Erythroblast (primary cell): ENCODE measurements around the gene DGKD.
"Not testable (repeated sequence)": the region's sequence is repeated elsewhere in the genome, so short reads cannot be mapped to it uniquely, and the experiment has no call there.

Experiments used
- DNase-seq, 2 experiments: peaks; one replicate each; lab custom pipeline; 2025; lab: John Stamatoyannopoulos, UW
- GATA1 ChIP-seq: IDR thresholded peaks from 2 replicates; pipeline ENCODE4 v1.6.1; 2011; ENCODE audit warnings: low read depth, mild to moderate bottlenecking, control low read depth, low read length, moderate library complexity
- POLR2A ChIP-seq: IDR thresholded peaks from 2 replicates; pipeline ENCODE4 v1.6.1; 2011; ENCODE audit warnings: mild to moderate bottlenecking, low read length

The DGKD gene

DNA sequence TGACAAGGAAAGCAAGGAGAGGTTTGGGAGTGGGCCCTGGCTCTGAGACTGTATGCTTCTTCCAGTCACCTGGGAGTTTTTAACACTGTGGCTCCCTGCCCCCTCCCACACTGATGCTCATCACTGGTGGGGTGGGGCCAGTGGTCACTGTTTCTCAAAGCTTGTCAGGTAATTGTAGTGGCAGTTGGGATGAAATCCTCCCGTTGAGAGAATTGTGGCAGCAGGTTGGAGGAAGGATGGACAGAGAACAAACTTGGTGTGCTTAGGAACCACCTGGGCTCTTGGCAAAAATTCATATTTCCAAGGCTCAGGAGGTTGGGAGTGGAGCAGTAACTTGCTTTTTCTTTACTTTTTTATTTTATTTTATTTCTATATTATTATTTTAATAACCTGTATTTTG is 25.1 kb downstream of the DGKD start:
- TF ChIP-seq GATA1 = no peak
- TF ChIP-seq POLR2A = no peak

GRCh38 chr2:233380132-233380895 is 26.0 kb downstream of the DGKD start:
- TF ChIP-seq POLR2A = no peak
- TF ChIP-seq GATA1 = no peak
- no peak for DNase-seq

More for the DNA sequence above, 25.1 kb downstream of the DGKD start:
- no peak for DNase-seq

DNA sequence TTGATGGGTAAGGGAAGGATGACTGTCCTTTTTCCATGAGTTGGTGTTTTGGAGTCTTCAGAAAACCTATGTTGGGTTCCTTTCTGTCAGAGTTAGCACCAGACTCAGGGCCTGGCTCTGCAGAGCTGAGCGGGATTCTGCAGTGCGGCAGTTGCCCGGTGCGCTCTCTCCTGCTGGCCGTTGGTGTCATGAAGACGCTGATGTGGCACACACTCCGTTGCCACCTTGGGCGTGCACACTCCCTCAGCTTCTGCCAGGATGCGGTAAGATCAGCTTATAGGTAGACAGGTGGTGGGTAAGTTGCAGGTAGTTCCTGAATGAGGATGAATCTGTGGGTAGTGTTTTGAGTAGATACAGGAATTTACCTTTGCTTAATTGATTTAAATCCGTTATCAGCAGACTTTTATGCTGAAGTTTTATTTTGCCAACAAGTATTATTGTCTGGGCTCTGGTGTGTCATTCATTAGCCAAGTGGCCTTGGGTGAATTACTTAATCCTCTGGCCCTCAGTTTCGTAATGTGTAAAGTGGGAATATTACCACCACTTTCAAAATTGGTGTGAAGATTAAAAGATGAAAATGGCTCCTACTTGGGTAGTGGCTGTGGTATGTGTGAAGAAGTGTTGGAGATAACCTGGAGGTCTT is 26.8 kb downstream of the DGKD start:
- no peak for DNase-seq
- TF ChIP-seq POLR2A (no peak), GATA1 (no peak)

DNA sequence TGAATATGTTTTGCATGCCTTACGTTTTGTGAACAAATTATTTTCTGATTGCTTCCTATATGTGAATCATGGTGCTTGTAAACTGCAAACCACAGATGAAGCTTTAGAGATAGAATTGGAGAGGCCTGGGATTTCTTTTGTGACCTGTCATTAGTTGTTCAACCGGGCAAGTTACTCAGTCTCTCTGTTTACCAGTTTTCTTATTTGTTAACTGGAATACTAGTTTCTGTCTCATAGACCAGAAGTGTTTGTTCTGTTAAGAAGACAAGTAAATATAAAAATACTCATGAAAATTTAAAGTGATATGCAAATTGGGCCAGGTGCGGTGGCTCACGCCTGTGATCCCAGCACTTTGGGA is 27.3 kb downstream of the DGKD start:
- TF ChIP-seq POLR2A = no peak
- no peak for TF ChIP-seq GATA1
- no peak for DNase-seq

GRCh38 chr2:233384015-233384414 is 29.7 kb downstream of the DGKD start:
- TF ChIP-seq GATA1 (no peak), POLR2A (no peak)

DNA sequence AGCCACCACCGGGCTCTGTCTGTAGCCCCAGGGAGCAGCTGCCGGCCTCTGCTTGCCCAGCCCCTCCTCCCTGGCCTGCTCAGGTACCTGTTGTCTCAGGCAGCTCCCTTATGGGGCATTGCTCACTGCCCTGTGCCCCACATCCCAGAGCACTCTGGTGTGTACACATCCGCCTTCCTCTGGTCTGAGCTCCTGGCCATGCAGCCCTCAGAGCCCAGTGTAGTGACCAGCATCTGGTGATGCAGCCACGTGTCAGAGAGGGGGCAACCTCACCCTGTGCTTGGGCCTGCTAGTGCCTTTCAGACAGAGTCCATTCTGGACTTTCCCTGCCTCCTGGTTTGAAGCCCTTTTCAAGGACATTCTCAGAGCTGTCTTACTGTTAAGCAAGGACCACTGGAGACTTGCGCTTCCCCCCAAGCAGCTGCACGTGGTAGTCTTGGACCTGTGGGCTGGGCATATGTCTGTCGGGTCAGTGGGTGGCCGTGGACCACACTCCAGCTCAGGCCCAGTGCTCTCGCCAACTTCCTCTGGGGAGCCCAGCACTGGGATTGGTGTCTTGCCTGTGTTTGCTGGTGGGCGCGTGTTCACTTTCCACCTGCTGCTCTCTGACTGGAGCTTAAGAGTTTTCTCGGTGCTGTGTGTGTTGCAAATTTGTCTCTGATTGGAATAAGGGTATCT is 30.7 kb downstream of the DGKD start:
- TF ChIP-seq POLR2A = no peak
- no peak for DNase-seq

More at GRCh38 chr2:233384015-233384414, 29.7 kb downstream of the DGKD start:
- DNase-seq = peak; percentile 27 to 46

- no peak for TF ChIP-seq POLR2A
- TF ChIP-seq GATA1 = no peak
- DNase-seq = no peak
Measured at GRCh38 chr2:233385489-233386044, 31.3 kb downstream of the DGKD start.

GRCh38 chr2:233386382-233387041 is 32.2 kb downstream of the DGKD start:
- TF ChIP-seq GATA1 = no peak
- TF ChIP-seq POLR2A = no peak

DNA sequence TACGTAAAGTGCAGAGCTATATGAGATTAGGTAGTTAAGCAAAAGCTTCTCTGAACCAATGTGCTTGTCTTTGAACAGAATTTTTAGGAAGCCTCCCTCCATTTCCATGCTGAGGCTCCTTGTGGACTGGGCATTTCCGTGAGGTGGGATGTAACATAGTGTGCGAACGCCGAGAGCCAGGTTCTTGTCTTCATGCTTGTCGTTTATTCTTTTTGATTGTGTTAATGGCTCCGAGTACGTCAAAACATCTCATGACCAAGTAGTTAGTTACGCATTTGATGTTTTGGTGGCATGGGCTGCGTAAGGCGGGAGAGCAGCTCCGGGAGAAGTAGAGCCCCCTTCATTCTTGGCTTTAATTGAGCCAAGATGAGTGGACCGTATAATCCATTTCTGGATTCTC is 32.9 kb downstream of the DGKD start:
- no peak for DNase-seq
- TF ChIP-seq GATA1 = no peak
- TF ChIP-seq POLR2A = no peak

More at GRCh38 chr2:233386382-233387041, 32.2 kb downstream of the DGKD start:
- no peak for DNase-seq

- DNase-seq = no peak
Measured at GRCh38 chr2:233387667-233388528, 33.6 kb downstream of the DGKD start.

DNA sequence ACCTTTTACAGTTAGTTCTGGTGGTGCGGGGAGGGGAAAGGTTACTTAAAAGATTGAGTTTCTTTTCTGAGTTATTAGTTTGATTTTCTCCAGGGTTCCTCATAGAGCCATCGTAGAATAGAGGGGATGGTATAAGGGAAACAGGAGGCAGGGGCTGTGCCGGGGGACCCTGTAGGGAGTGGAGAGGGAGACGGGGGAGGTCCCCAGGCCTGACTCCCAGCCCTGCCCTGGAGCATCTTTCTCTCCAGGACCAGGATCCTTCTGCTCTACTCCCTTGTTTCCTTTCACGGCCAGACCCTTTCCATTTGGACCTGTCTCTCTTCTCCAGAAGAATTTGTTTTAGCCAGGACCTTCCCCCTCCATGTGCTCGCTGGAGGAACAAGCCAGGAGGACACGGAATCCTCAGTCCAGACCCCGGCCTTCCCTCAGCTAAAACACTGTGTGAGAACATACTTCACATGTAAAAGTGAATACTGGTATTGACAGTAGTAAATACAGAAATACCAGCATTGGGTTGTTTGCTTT is 35.4 kb downstream of the DGKD start:
- no peak for DNase-seq
- TF ChIP-seq GATA1 = no peak

More at GRCh38 chr2:233387667-233388528, 33.6 kb downstream of the DGKD start:
- TF ChIP-seq POLR2A (no peak), GATA1 (no peak)

- no peak for DNase-seq
- TF ChIP-seq GATA1 (no peak), POLR2A (no peak)
Measured at GRCh38 chr2:233395687-233396086, 41.4 kb downstream of the DGKD start.

DNA sequence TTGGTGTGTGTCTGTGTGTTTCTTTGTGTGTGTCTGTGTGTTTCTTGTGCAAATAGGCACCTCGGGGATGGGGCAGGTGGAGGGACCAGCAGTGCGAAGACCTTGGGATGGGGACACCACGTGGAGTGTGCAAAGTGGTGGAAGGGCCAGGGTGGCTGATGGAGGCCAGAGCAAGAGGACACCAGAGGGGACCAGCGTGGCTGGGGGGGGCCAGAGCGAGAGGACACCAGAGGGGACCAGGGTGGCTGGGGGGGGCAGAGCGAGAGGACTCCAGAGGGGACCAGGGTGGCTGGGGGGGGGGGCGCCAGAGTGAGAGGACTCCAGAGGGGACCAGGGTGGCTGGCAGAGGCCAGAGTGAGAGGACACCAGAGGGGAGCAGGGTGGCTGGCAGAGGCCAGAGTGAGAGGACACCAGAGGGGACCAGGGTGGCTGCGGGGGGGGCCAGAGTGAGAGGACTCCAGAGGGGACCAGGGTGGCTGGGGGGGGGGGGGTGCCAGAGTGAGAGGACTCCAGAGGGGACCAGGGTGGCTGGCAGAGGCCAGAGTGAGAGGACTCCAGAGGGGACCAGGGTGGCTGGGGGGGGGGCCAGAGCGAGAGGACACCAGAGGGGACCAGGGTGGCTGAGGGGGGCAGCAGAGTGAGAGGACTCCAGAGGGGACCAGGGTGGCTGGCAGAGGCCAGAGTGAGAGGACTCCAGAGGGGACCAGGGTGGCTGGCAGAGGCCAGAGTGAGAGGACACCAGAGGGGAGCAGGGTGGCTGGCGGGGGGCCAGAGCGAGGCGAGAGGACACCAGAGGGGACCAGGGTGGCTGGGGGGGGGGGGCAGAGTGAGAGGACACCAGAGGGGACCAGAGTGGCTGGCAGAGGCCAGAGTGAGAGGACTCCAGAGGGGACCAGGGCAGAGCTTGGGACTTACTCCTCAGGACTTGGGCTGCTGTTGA is 42.7 kb downstream of the DGKD start:
- DNase-seq = not testable (repeated sequence)
